Measurements from ENCODE around the gene SCNM1.
"Not testable (repeated sequence)": the region's sequence is repeated elsewhere in the genome, so short reads cannot be mapped to it uniquely, and the experiment has no call there.

SCNM1 gene

DNA sequence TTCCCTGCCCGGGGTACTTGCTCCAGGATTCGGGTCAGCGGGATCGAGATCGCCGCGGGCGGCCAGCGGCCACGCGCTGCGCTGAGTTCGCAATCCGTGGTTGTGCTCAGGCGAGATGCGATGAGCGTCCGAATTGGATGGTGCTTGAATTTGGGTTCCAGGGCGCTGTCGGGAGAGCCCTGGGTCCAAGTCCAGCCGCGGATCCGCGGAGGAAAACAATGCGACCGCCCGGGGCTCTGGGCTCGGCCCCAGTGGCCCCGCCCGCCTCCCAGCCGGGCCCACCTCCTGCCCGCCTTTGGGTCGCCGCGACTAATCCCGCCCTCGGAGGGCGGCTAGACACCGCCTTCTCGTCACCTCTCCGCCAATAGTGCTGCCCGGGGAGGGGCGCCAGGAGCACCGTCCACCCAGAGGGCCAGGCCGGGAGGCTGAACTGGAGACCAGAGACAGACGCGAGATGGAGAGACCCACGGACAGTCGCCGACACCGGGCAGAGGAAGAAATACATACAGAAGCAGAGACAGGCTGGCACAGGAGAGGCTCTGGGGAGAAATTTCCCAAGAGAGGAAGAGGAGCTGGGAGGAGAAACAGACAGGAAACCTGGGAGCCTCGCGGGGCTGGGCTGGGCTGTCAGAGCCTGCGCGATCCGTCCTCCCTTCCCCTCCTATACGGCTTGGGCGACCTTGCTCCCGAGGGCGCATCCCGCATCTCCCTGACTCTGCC, 19.4 kb upstream of the SCNM1 start, which contains the start of gene SEMA6C:
TSS of gene SEMA6C (minus strand) at position 220 of the 720 bp plus-strand sequence. CDS start 4,010 bp downstream, outside the sequence.
- DNase-seq, result peak; percentile 86 to 87

DNA sequence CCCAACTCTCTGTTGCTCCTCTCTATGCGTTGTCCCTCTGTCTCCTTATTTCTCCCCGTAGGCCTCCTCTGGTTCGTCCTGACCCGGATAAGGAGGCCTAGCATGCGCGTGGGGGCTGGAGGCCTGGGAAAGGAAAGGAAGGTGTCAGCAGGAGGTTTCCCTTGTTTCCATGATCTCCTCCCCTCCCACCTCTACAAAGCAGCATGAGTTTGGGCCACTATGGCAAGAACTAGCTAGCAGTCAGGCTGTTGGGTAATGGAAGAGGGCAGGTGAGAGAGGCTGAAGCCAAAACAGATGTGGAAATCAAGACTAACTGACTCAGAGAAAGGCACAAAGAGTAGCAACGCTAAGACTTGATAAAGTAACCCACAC, 18.8 kb upstream of the SCNM1 start:
- no peak for DNase-seq

DNA sequence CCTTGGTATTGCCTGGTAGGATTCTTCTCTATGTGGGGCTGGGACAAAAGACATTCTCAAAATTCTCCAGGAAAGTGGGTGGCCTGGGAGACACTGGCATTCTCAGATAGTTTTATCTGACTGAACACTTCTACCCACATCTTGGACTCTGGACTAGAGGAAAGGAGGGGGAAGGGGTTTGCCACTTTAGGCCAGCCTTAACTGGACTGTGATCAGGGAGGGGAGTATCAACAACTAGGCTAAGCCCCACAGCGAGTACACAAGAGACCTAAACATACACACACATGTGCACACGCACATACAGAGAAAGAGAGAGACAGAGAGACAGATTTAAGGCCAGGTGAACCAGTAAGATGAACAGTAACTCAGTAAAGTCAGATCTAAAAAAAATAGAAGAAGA, 18.3 kb upstream of the SCNM1 start:
- no peak for DNase-seq

- peak; percentile 71 to 73 for DNase-seq
These were observed 9.5 kb upstream of the SCNM1 start, which contains the start of gene TNFAIP8L2 for GRCh38 chr1:151156515-151156819. Gene TNFAIP8L2, plus strand, starts transcription at chr1:151156649. Its CDS starts 2,049 bp downstream, at chr1:151158698.

DNA sequence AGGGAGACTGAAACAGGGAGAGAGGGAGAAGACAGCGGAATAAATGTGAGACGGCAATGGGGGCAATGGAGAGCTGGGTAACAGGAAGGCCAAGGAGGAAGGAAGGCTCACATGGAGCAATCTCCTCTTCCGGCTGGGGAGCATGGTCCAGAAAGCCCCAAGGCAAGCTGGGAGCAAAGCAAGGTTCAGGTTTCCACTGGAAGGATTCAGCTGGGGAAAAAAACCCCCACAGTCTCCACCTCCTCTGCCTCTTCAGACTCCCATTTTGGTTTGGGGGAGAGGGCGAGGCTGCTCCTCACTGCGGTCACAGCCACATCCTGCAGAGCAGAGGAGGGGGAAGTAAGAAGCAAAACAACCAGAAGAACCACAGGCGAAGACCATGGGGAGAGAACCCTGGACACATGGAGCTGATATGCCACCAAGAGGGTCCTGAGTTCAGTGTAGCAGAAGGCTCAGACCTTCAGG, 8.8 kb upstream of the SCNM1 start:
- peak; percentile 60 to 68 for DNase-seq

DNA sequence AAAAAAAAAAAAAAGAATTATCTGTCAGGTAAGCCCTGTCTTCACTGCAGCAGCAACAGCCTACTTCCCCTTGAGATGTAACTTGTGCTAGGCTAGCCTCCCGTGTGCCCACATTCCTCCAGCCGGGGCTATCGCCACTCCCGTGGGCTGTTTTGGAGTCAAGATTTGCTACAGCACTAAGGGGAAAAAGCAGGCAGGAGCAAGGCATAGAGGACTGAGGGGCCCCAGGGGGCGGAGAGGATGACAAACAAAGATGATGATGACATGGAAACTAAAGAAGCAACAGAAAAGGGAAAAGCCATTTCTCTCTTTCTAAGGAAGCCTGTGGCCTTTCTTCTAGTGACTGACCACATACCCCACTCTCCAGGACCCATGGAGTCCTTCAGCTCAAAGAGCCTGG, 7.6 kb upstream of the SCNM1 start:
- peak in 1 of 2 donors; percentile 32 for DNase-seq

DNA sequence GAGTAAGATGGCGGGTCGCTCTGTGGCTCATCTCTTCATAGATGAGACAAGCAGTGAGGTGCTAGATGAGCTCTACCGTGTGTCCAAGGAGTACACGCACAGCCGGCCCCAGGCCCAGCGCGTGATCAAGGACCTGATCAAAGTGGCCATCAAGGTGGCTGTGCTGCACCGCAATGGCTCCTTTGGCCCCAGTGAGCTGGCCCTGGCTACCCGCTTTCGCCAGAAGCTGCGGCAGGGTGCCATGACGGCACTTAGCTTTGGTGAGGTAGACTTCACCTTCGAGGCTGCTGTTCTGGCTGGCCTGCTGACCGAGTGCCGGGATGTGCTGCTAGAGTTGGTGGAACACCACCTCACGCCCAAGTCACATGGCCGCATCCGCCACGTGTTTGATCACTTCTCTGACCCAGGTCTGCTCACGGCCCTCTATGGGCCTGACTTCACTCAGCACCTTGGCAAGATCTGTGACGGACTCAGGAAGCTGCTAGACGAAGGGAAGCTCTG, 7.1 kb upstream of the SCNM1 start:
- no peak for DNase-seq

DNA sequence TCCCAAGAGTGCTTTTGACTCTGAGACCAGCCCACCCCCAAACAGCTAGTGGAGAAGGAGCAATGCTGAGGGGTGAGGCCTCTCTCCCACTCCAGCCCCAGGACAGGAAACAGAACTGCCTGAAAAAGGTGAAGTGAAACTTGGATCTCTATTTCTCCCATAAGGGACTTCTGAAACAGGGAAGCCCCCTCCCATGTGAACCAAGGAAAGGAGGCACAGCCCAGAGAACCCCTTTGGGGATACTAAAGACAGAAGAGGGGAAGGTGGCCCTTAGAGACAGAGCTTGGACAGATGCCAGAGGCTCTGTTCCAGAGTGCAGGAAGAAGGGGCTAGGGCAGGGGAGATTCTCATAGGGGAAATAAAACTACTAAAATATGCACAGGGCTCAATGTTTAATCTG, 6.6 kb upstream of the SCNM1 start:
- DNase-seq, result no peak

GRCh38 chr1:151164732-151165280, 1.1 kb upstream of the SCNM1 start:
- DNase-seq, result no peak

GRCh38 chr1:151165281-151165737, 635 bp upstream of the SCNM1 start:
- DNase-seq, result no peak

DNA sequence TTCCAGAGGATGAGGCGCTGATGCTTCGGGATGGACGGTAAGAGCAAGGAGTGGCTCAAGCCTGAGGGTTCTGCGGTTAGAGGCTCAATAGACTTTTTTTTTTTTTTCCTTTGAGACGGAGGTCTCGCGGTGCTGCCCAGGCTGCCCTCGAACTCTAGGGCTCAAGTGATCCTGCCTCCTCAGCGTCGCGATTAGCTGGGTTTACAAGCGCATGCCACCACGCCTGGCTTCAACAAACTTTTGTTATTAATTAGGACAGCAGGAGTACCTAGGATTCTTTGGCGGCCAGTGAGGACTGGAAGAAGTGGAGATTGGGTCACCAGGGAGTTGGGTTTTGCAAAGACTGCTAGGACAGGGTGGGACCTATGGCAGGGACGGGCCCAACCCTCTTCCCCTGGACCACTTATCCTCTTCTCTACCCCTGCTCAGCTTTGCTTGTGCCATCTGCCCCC, 587 bp downstream of the SCNM1 start:
- DNase-seq, result no peak

GRCh38 chr1:151167116-151167515, 1.2 kb downstream of the SCNM1 start:
- no peak for DNase-seq

DNA sequence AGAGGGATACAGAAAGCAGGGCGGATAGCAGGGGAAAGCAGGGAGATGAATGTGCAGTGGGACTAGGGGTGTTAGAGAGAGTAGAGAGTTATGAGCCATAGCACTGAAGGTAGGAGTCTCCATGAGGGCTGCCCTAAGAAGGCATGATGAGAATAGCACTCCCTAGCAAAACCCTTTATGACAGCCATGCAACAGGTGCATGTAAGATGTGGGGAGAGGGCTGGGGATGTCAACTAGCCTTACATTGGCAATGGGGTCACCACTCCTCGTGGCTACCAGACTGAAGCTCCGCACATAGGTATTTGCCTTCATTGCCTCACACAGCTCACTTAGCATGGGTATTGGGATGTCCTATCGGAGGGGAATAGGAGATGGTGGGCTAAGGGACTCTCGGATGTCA, 5.2 kb downstream of the SCNM1 start:
- DNase-seq, result no peak

DNA sequence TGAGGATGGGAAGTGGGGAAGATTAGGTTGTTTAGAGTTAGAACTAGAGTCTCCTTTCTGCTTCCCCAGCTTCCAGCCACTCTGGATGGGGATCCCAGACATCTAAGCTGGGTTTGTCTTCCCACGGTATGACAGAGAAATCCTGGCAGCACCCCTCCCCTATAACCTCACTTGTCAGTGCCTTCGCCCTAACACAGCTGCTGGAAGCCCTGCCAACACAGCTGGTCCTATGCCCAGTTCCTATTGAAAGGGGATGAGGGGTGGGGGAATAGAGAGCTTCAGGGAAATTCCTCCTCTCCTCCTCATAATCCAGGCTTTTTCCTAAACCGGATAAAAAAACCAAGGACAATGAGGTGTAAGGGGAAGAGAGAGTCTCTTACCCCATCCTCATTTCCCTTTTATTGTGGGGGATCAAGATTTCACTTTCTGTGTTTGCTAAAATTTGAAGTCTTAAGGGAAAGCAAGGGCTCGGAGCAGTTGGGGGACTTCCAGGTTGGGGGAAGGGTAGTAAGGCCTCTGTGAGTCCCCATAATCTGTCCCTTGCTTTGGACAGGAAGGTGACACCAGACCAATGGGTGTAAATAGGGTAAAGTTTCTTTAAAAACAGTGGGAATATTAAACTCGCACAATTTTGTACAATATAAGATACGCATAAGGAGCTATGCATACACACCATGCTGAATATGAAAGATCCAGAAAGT, 9.2 kb downstream of the SCNM1 start:
- no peak for DNase-seq

- no peak for DNase-seq
These were observed 9.9 kb downstream of the SCNM1 start, which contains the start of gene TMOD4 for GRCh38 chr1:151175863-151176262. Gene TMOD4, minus strand, starts transcription at chr1:151175981. Its CDS starts 1,106 bp downstream, at chr1:151174875.

DNA sequence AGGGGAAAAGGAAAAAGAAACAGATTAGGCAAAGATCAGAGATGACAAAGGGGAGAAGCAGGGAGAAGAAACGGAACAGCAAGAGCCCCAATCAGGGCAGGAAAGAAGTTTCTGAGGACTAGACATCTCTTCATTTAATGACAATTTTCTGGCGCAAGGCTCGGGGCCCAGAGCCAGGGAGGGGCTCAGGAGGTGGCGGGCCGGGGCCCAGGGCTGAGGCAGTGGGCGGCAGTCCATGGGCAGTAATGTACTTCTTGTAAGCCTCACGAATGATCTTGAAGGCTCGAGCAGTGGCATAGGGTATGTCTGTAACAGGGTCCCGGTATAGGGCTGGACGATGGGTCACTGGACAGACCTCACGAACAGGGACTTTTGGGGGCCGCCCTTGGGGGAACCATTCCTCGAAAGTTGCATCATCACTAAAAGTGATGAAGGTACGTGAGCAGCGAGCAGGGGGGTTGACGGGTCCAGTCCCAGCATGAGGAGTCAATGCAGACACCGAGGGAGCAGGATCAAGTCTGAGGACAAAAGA, 10.6 kb downstream of the SCNM1 start:
- no peak for DNase-seq

- DNase-seq, result no peak
These were observed 18.3 kb downstream of the SCNM1 start for GRCh38 chr1:151184211-151184610.

DNA sequence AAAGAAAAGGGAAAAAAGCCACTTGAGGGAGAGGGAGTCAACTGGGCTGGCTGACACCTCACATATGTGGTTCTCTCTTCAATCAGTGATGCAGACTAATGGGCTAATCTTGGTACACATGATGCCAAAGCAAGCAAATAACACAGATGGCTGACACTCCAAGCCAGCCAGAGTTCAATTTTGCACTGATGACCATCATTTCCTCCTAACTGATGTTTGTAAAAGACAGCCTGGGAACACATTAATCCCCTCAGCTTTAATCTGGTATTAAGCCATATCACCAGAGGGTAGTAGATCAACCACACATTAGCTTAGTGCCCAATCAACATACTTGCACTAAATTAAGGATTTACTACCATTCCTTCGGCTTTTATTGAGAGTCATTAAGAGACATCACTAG, 21.3 kb downstream of the SCNM1 start:
- no peak for DNase-seq

GRCh38 chr1:151188667-151189066, 22.7 kb downstream of the SCNM1 start:
- not testable (repeated sequence) for DNase-seq

- peak; percentile 85 to 88 for DNase-seq
These were observed 23.9 kb downstream of the SCNM1 start, which contains the start of gene VPS72 for GRCh38 chr1:151189637-151190445. Gene VPS72, minus strand, starts transcription at chr1:151190197. Its CDS starts 76 bp downstream, at chr1:151190121.

GRCh38 chr1:151192047-151192446, 26.1 kb downstream of the SCNM1 start:
- no peak for DNase-seq

DNA sequence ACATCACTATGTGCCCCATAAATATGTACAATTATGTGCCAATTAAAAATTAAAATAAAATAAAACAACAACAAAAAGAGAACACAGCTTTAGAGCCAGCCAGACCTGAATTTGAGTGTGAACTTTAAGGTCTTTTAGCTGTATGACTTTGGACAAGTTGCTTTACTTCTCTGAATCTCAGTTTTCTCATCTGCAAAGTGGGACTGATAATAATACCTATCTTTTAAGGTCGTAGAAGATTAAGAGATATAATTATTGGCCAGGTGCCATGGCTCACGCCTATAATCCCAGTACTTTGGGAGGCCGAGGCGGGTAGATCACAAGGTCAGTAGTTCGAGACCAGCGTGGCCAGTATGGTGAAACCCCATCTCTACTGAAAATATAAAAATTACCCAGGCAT, 27.4 kb downstream of the SCNM1 start:
- DNase-seq, result no peak

All from CD4-positive, alpha-beta T cell treated with Interleukin-4 for 1 hour (primary cell).